SK-N-MC (cell line): ENCODE data around the gene MRM1.

Experiments used
- EZH2 ChIP-seq: fragments of 200-600 bp; sonication (generic); IDR thresholded peaks from one replicate; pipeline ENCODE4 v1.6.1; 2017; ENCODE audit warnings: antibody characterized with exemption
- POLR2AphosphoS5 ChIP-seq: IDR thresholded peaks from 2 replicates; pipeline ENCODE4 v1.6.1; 2012; ENCODE audit warnings: mild to moderate bottlenecking, low read depth, low read length, borderline replicate concordance

DNA sequence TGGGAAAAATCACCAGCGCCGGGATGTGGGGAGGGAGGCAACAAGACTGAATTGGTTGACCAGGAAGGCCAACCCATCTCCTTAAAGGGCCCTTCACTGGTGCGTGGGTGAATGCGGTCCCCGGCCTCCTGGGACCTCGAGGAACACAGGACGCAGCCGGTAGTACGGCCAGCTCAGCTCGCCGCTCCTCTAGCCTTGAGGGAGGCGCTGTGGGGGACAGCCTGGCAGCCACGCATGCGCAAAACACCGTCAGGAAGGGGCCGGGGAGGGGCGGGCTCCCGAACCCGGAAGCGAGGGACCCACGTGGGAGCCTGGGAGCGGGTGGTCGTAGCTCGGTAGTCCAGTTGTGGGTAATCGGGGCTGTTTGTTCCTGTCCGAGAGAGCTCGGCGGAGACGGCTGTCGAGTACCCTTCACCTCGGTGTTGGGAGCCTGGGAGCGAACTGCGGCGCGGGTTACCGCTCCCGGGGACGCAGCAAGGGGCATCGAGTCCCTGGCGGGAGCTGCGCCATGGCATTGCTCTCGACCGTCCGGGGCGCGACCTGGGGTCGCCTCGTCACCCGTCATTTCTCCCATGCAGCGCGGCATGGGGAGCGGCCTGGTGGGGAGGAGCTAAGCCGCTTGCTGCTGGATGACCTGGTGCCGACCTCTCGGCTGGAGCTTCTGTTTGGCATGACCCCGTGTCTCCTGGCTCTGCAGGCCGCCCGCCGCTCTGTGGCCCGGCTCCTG is at the start of gene MRM1:
- TF ChIP-seq EZH2 (no peak), POLR2AphosphoS5 (peak; percentile 93)
